ENCODE data around the gene ORMDL2. TPM values are rescaled to one million over a fixed set of nuclear protein-coding genes. Genes with fewer than 3 reads are reported as not detected.
"Not testable (repeated sequence)": the region's sequence is repeated elsewhere in the genome, so short reads cannot be mapped to it uniquely, and the experiment has no call there.

Gene ORMDL2
- total and polyA plus RNA-seq, 8 donors: 8.6 to 33.3 (median 19.0) TPM

GRCh38 chr12:55861871-55862270, 44.0 kb downstream of the ORMDL2 start:
- peak in 1 of 4 donors; percentile 24 for ATAC-seq
- Histone ChIP-seq H3K4me3 (no peak overlapping the region), H3K36me3 (no peaks in the 10 kb centered on the region), H3K27me3 (no peaks in the 10 kb centered on the region), H3K4me1 (no peaks in the 10 kb centered on the region), H3K27ac (no peak overlapping the region), H3K9me3 (no peaks in the 10 kb centered on the region)
- no peak for FAIRE-seq
- DNase-seq: no peak
- 79 to 87% methylated on average over 3 of the region's 3 CpGs for WGBS, 2 donors
- intact Hi-C loops (cut with DNase I): no loop called here
- no peak for TF ChIP-seq CTCF (IDR thresholded peaks at IDR 0.05)

GRCh38 chr12:55862286-55862685, 44.4 kb downstream of the ORMDL2 start:
- Histone ChIP-seq H3K4me1 (no peaks in the 10 kb centered on the region), H3K9me3 (no peaks in the 10 kb centered on the region), H3K27me3 (no peaks in the 10 kb centered on the region), H3K27ac (no peak overlapping the region), H3K36me3 (no peaks in the 10 kb centered on the region), H3K4me3 (no peak overlapping the region)
- DNase-seq: no peak
- intact Hi-C loops (cut with DNase I): no loop called here
- ATAC-seq: peak in 1 of 4 donors; percentile 31
- no peak for FAIRE-seq
- TF ChIP-seq CTCF (IDR thresholded peaks at IDR 0.05): no peak

- DNase-seq; ATAC-seq; intact Hi-C loops (cut with DNase I); H3K27ac ChIP-seq; H3K27me3 ChIP-seq; H3K4me1 ChIP-seq; FAIRE-seq; H3K4me3 ChIP-seq; H3K9me3 ChIP-seq; H3K36me3 ChIP-seq: not testable (repeated sequence)
- 96% methylated on average over 12 to 13 of the region's 13 CpGs for WGBS, 2 donors
These were observed 45.1 kb downstream of the ORMDL2 start for GRCh38 chr12:55862931-55863330.

- Histone ChIP-seq H3K27me3 (no peaks in the 10 kb centered on the region), H3K36me3 (no peaks in the 10 kb centered on the region), H3K9me3 (no peaks in the 10 kb centered on the region), H3K4me1 (no peaks in the 10 kb centered on the region), H3K27ac (no peak overlapping the region), H3K4me3 (no peak overlapping the region)
- TF ChIP-seq CTCF (IDR thresholded peaks at IDR 0.05): no peak
- DNase-seq: no peak
- WGBS, 2 donors: 75 to 79% methylated on average over 2 of the region's 2 CpGs
- intact Hi-C loops (cut with DNase I): no loop called here
- FAIRE-seq: no peak
- no peak for ATAC-seq
These were observed 47.5 kb downstream of the ORMDL2 start for GRCh38 chr12:55865327-55865726.

GRCh38 chr12:55866454-55867004, 48.7 kb downstream of the ORMDL2 start:
- WGBS, 2 donors: 94 to 100% methylated on average over 3 of the region's 3 CpGs
- ATAC-seq; DNase-seq; H3K27ac ChIP-seq; H3K4me1 ChIP-seq; H3K9me3 ChIP-seq; H3K36me3 ChIP-seq; H3K27me3 ChIP-seq; H3K4me3 ChIP-seq; intact Hi-C loops (cut with DNase I); FAIRE-seq: not testable (repeated sequence)

Other genes with a start within 250 kb of the ORMDL2 start
- gene OR2AP1, start 245.6 kb upstream of the ORMDL2 start, total RNA-seq: not detected
- not detected for gene OR2AP1, start 245.6 kb upstream of the ORMDL2 start, polyA plus RNA-seq
- gene OR10P1, start 181.1 kb upstream of the ORMDL2 start, total RNA-seq: not detected
- not detected for gene OR10P1, start 181.1 kb upstream of the ORMDL2 start, polyA plus RNA-seq
- gene ITGA7, start 110.1 kb upstream of the ORMDL2 start, total RNA-seq: 10 to 100 TPM in 1 of 6 donors, 1 to 10 TPM in 5; 3.4 to 12.6 (median 7.3) TPM
- gene ITGA7, start 110.1 kb upstream of the ORMDL2 start, polyA plus RNA-seq: 10 to 100 TPM; 30.1 to 34.5 TPM
- 10 to 100 TPM; 32.5 to 60.6 (median 44.4) TPM for gene BLOC1S1, start 102.0 kb upstream of the ORMDL2 start, total RNA-seq
- gene BLOC1S1, start 102.0 kb upstream of the ORMDL2 start, polyA plus RNA-seq: 100 to 1,000 TPM; 153 to 155 TPM
- 1 to 10 TPM; 1.3 to 4.4 (median 2.5) TPM for gene RDH5, start 97.6 kb upstream of the ORMDL2 start, total RNA-seq
- gene RDH5, start 97.6 kb upstream of the ORMDL2 start, polyA plus RNA-seq: 10 to 100 TPM in 1 of 2 donors, 1 to 10 TPM in 1; 8.8 to 12.6 TPM
- gene CD63, start 89.0 kb upstream of the ORMDL2 start, total RNA-seq: 100 to 1,000 TPM; 433 to 636 (median 525) TPM
- 100 to 1,000 TPM; 625 to 717 TPM for gene CD63, start 89.0 kb upstream of the ORMDL2 start, polyA plus RNA-seq
- gene GDF11, start 74.9 kb upstream of the ORMDL2 start, total RNA-seq: 1 to 10 TPM in 5 of 6 donors, under 1 TPM in 1; 0.91 to 3.5 (median 1.3) TPM
- gene GDF11, start 74.9 kb upstream of the ORMDL2 start, polyA plus RNA-seq: 1 to 10 TPM in 1 of 2 donors, under 1 TPM in 1; 0.99 to 1.7 TPM
- gene SARNP, start 317 bp upstream of the ORMDL2 start, total RNA-seq: 10 to 100 TPM; 12.3 to 22.6 (median 16.0) TPM
- 10 to 100 TPM; 34.1 to 47.9 TPM for gene SARNP, start 317 bp upstream of the ORMDL2 start, polyA plus RNA-seq
- 10 to 100 TPM in 5 of 6 donors, 1 to 10 TPM in 1; 8.7 to 20.2 (median 12.5) TPM for gene DNAJC14, start 11.5 kb downstream of the ORMDL2 start, total RNA-seq
- 10 to 100 TPM in 1 of 2 donors, 1 to 10 TPM in 1; 7.8 to 13.8 TPM for gene DNAJC14, start 11.5 kb downstream of the ORMDL2 start, polyA plus RNA-seq
- 1 to 10 TPM in 4 of 6 donors, under 1 TPM in 2; 0.63 to 6.8 (median 1.8) TPM for gene MMP19, start 24.9 kb downstream of the ORMDL2 start, total RNA-seq
- gene MMP19, start 24.9 kb downstream of the ORMDL2 start, polyA plus RNA-seq: 1 to 10 TPM; 4.3 to 7.5 TPM
- gene PYM1, start 109.9 kb downstream of the ORMDL2 start, total RNA-seq: 10 to 100 TPM; 10.8 to 14.9 (median 13.0) TPM
- gene PYM1, start 109.9 kb downstream of the ORMDL2 start, polyA plus RNA-seq: 10 to 100 TPM; 24.4 to 32.9 TPM
- gene DGKA, start 113.1 kb downstream of the ORMDL2 start, total RNA-seq: 10 to 100 TPM; 15.5 to 34.9 (median 22.8) TPM
- gene DGKA, start 113.1 kb downstream of the ORMDL2 start, polyA plus RNA-seq: 10 to 100 TPM; 40.2 to 53.9 TPM
- 1 to 10 TPM; 1.2 to 2.4 (median 2.1) TPM for gene PMEL, start 148.0 kb downstream of the ORMDL2 start, total RNA-seq
- gene PMEL, start 148.0 kb downstream of the ORMDL2 start, polyA plus RNA-seq: 1 to 10 TPM; 2.6 to 3.5 TPM
- 10 to 100 TPM in 2 of 6 donors, 1 to 10 TPM in 4; 6.6 to 13.3 (median 9.7) TPM for gene CDK2, start 148.8 kb downstream of the ORMDL2 start, total RNA-seq
- 10 to 100 TPM in 1 of 2 donors, 1 to 10 TPM in 1; 5.7 to 19.8 TPM for gene CDK2, start 148.8 kb downstream of the ORMDL2 start, polyA plus RNA-seq
- gene RAB5B, start 156.0 kb downstream of the ORMDL2 start, total RNA-seq: 10 to 100 TPM; 25.8 to 76.8 (median 37.6) TPM
- 10 to 100 TPM; 19.8 to 37.1 TPM for gene RAB5B, start 156.0 kb downstream of the ORMDL2 start, polyA plus RNA-seq
- 10 to 100 TPM in 3 of 6 donors, 1 to 10 TPM in 3; 6.0 to 17.4 (median 9.2) TPM for gene SUOX, start 179.2 kb downstream of the ORMDL2 start, total RNA-seq
- 10 to 100 TPM; 15.4 to 20.4 TPM for gene SUOX, start 179.2 kb downstream of the ORMDL2 start, polyA plus RNA-seq
- gene IKZF4, start 203.0 kb downstream of the ORMDL2 start, total RNA-seq: 1 to 10 TPM; 2.4 to 5.0 (median 3.1) TPM
- 1 to 10 TPM; 1.8 to 3.7 TPM for gene IKZF4, start 203.0 kb downstream of the ORMDL2 start, polyA plus RNA-seq
- 10 to 100 TPM; 13.8 to 37.2 (median 27.5) TPM for gene RPS26, start 223.9 kb downstream of the ORMDL2 start, total RNA-seq
- 100 to 1,000 TPM; 438 to 593 TPM for gene RPS26, start 223.9 kb downstream of the ORMDL2 start, polyA plus RNA-seq